GM12878 (cell line): ENCODE results near the gene CKAP5. TPM values are rescaled to one million over a fixed set of nuclear protein-coding genes. Genes with fewer than 3 reads are reported as not detected.

Experiments
- ATAC-seq: fragments of 200-7000 bp; cut with Tn5 transposase; 3 replicates; pipeline ENCODE4 v1.9.1; 2020; ENCODE audit warnings: mild to moderate bottlenecking, moderate library complexity
- BruUV-seq: library from RNA; stranded (reverse); fragments of 400-500 nt; replicated peaks from 2 replicates; lab custom pipeline; 2021; lab: Mats Ljungman, UMichigan
- CTCF ChIA-PET: fragments of 300-600 bp; sonication (Branson Sonifier 250); formaldehyde crosslinking; extraction: SDS; loops from one replicate; lab custom pipeline; 2021; ENCODE audit warnings: inconsistent platforms; lab: Yijun Ruan, JAX
- POLR2A ChIA-PET: fragments of 350-600 bp; formaldehyde crosslinking; extraction: SDS; loops from one replicate; lab custom pipeline; 2021; ENCODE audit warnings: inconsistent platforms; lab: Charles Lee
- RAD21 ChIA-PET: fragments of 300-600 bp; sonication (Branson Sonifier 250); formaldehyde crosslinking; loops from one replicate; lab custom pipeline; 2023; ENCODE audit warnings: antibody characterized with exemption; ENCODE audit not compliant: unreplicated experiment; lab: Charles Lee
- SMC1A ChIA-PET: fragments of 300-600 bp; sonication (Branson Sonifier 250); formaldehyde crosslinking; loops from one replicate; lab custom pipeline; 2023; ENCODE audit not compliant: unreplicated experiment, uncharacterized antibody; lab: Charles Lee
- DNase-seq: peaks from one replicate; pipeline ENCODE4 v3.0.0-alpha.2; 2011; ENCODE audit warnings: low read depth, low spot score
- FAIRE-seq: peaks from 3 replicates; lab custom pipeline; 2011; peaks lifted over from hg19 to GRCh38; lab: Jason Lieb, UNC
- H2AFZ ChIP-seq: 2 replicates; pipeline ENCODE4 v1.6.0; 2011; ENCODE audit warnings: low read depth, low read length, control low read depth; ENCODE audit not compliant: control insufficient read depth
- H3K27ac ChIP-seq: 2 replicates; pipeline ENCODE4 v1.5.1; 2011; ENCODE audit warnings: control low read depth; ENCODE audit not compliant: control insufficient read depth, insufficient read depth
- H3K27me3 ChIP-seq, 2 experiments: replicated peaks in 1 of 2; 2 replicates each; pipeline versions ENCODE4 v1.6.0 to v1.6.1; 2011; ENCODE audit warnings: low read length in 1 of 2; ENCODE audit not compliant: control insufficient read depth in 2 of 2, insufficient read depth in 2 of 2
- H3K36me3 ChIP-seq, 2 experiments: 2 replicates each; pipeline ENCODE4 v1.5.1; 2011; ENCODE audit warnings: low read length in 1 of 2; ENCODE audit not compliant: control insufficient read depth in 2 of 2, insufficient read depth in 2 of 2
- H3K4me1 ChIP-seq: 2 replicates; pipeline ENCODE4 v1.6.1; 2011; ENCODE audit warnings: mild to moderate bottlenecking, low read length, moderate library complexity, mixed read lengths; ENCODE audit not compliant: control insufficient read depth, insufficient read depth
- H3K4me2 ChIP-seq: 2 replicates; pipeline ENCODE4 v1.6.0; 2011; ENCODE audit warnings: control low read depth; ENCODE audit not compliant: control insufficient read depth, insufficient read depth
- H3K4me3 ChIP-seq: fragments of 200-600 bp; sonication (generic); 2 replicates; pipeline ENCODE4 v1.5.1; 2016
- H3K79me2 ChIP-seq: 2 replicates; pipeline ENCODE4 v1.6.0; 2011; ENCODE audit warnings: low read length; ENCODE audit not compliant: control insufficient read depth, insufficient read depth
- H3K9ac ChIP-seq: 2 replicates; pipeline ENCODE4 v1.8.0; 2011; ENCODE audit warnings: low read length, control low read depth, mixed read lengths; ENCODE audit not compliant: control insufficient read depth, insufficient read depth
- H3K9me3 ChIP-seq: replicated peaks from 3 replicates; pipeline ENCODE4 v1.5.1; 2011; ENCODE audit warnings: mild to moderate bottlenecking, low read length; ENCODE audit not compliant: control insufficient read depth, insufficient read depth
- H4K20me1 ChIP-seq: 2 replicates; pipeline ENCODE4 v1.6.0; 2011; ENCODE audit not compliant: control insufficient read depth, insufficient read depth
- CBX3 ChIP-seq: fragments of 200-600 bp; sonication (generic); IDR thresholded peaks from 2 replicates; pipeline ENCODE4 v1.6.1; 2016; ENCODE audit warnings: low read depth, borderline replicate concordance
- FOXK2 ChIP-seq: fragments of 450-650 bp; IDR thresholded peaks from 2 replicates; pipeline ENCODE4 v1.6.1; 2017; ENCODE audit warnings: mild to moderate bottlenecking, moderate library complexity
- FOXM1 ChIP-seq: IDR thresholded peaks from 2 replicates; pipeline ENCODE4 v1.6.1; 2012; ENCODE audit warnings: low read depth, mild to moderate bottlenecking, inconsistent platforms, low read length, moderate library complexity
- GABPA ChIP-seq: IDR thresholded peaks from 2 replicates; pipeline ENCODE4 v1.6.1; 2014; ENCODE audit warnings: antibody characterized with exemption, low read depth, mild to moderate bottlenecking, inconsistent platforms
- NFYB ChIP-seq: IDR thresholded peaks from 2 replicates; pipeline ENCODE4 v1.6.1; 2011; ENCODE audit warnings: low read depth, mild to moderate bottlenecking, low read length, improper control_type of control experiment, moderate library complexity; ENCODE audit not compliant: insufficient read depth
- PAX5 ChIP-seq: IDR thresholded peaks from 2 replicates; pipeline ENCODE4 v1.6.1; 2011; ENCODE audit warnings: low read depth, low read length, borderline replicate concordance
- PAX8 ChIP-seq: fragments of 450-650 bp; IDR thresholded peaks from 2 replicates; pipeline ENCODE4 v1.6.1; 2017; ENCODE audit warnings: mild to moderate bottlenecking, moderate library complexity
- RAD51 ChIP-seq: fragments of 450-650 bp; IDR thresholded peaks from 2 replicates; pipeline ENCODE4 v1.6.1; 2016; ENCODE audit warnings: moderate library complexity, mild to moderate bottlenecking, inconsistent platforms
- SP1 ChIP-seq: IDR thresholded peaks from one replicate; pipeline ENCODE4 v1.6.1; 2011; ENCODE audit warnings: low read depth, low read length
- STAT1 ChIP-seq: fragments of 450-650 bp; conservative IDR thresholded peaks from 2 replicates; pipeline ENCODE4 v1.6.1; 2014; ENCODE audit warnings: antibody characterized with exemption, mild to moderate bottlenecking
- TAF1 ChIP-seq: IDR thresholded peaks from 2 replicates; pipeline ENCODE4 v1.6.1; 2011; ENCODE audit warnings: mild to moderate bottlenecking, low read depth, low read length, borderline replicate concordance
- TARDBP ChIP-seq: IDR thresholded peaks from 2 replicates; pipeline ENCODE4 v1.6.1; 2016; ENCODE audit warnings: borderline replicate concordance
- YY1 ChIP-seq: IDR thresholded peaks from 2 replicates; pipeline ENCODE4 v1.6.1; 2011; ENCODE audit warnings: low read depth, mild to moderate bottlenecking, low read length
- ZNF24 ChIP-seq: fragments of 450-650 bp; IDR thresholded peaks from 2 replicates; pipeline ENCODE4 v1.6.1; 2017; ENCODE audit warnings: antibody characterized with exemption, mild to moderate bottlenecking
- ZSCAN29 ChIP-seq: fragments of 450-650 bp; IDR thresholded peaks from 2 replicates; pipeline ENCODE4 v1.6.1; 2017; ENCODE audit warnings: mild to moderate bottlenecking, moderate library complexity
- WGBS: methylation state at CpG from one replicate; pipeline ENCODE4 v1.1.6; 2016; ENCODE audit warnings: low lambda C conversion rate; ENCODE audit not compliant: insufficient replicate concordance, insufficient coverage; ENCODE audit errors: missing lambda C conversion rate; 5-methylcytosine and 5-hydroxymethylcytosine counted together
- in situ Hi-C: fragments of 300-500 bp; cut with MboI; formaldehyde crosslinking; loops from 9 replicates; pipeline ENCODE4 v1.14.3; 2018; ENCODE audit warnings: mixed read lengths
- intact Hi-C: fragments of 100-400 bp; cut with micrococcal nuclease; formaldehyde crosslinking; loops from one replicate; pipeline ENCODE4 v1.14.2; 2022; ENCODE audit not compliant: unreplicated experiment
- polyA plus RNA-seq, 11 experiments: library from polyadenylated mRNA; depleted of rRNA in 4 of 11; unstranded in 6 of 11; stranded (reverse) in 5 of 11; fragments of >200 nt; fragmentation: Nextera tagmentation in 4 of 11; fragmentation: Illumina TruSeq in 1 of 11; extraction: Ambion mirVana in 4 of 11; extraction: Trizol in 1 of 11; gene quantifications; 1 replicate in 1 of 11; 2 replicates in 10 of 11; pipeline versions ENCODE4 v1.2.1 to v1.2.3, GENCODE V29; 2011 to 2016; ENCODE audit warnings: inconsistent platforms in 2 of 11, missing spikeins in 2 of 11, low read depth in 1 of 11
- total RNA-seq, 4 experiments: library from RNA; depleted of rRNA in 3 of 4; stranded (reverse); fragments of >200 nt in 3 of 4; fragmentation: Illumina TruSeq in 1 of 4; extraction: Trizol in 1 of 4; gene quantifications; 2 replicates each; pipeline versions ENCODE4 v1.2.1 to v1.2.3, GENCODE V29; 2013 to 2021
- TF ChIP-seq, protein P1 (sequence below): fragments of 450-650 bp; IDR thresholded peaks from 2 replicates; pipeline ENCODE4 v1.6.1; 2017; ENCODE audit warnings: mild to moderate bottlenecking, low read depth, inconsistent platforms; ENCODE audit not compliant: poor library complexity, severe bottlenecking

The CKAP5 gene
- total and polyA plus RNA-seq, 10 of the 15 experiments (the other 5 are each of a cell fraction or from before 2014, with no cell fraction given) = 20.1 to 161 (median 79.8) TPM

DNA sequence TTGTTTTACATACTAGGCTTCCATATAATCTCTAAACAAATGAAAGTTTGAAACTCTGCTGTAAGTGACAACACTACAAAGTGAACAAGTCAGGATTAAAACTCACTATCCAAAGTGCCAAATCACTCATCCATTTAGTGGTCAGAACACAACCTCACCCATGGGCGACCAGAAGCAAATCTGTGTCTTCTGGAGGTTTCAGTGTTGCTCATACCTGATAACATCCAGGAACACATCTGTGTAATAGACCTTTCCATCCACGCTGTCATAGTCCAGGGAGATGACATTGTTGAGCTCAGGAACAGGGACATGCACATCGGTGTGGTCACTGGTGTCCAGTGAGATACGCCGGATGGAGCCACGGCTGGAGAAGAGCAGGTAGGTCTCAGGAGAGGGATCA is 28.5 kb upstream of the CKAP5 start (continued):
- TF ChIP-seq RAD51 = no peak
- TF ChIP-seq ZSCAN29 = no peak
- no peak for TF ChIP-seq YY1
- TF ChIP-seq GABPA = no peak

DNA sequence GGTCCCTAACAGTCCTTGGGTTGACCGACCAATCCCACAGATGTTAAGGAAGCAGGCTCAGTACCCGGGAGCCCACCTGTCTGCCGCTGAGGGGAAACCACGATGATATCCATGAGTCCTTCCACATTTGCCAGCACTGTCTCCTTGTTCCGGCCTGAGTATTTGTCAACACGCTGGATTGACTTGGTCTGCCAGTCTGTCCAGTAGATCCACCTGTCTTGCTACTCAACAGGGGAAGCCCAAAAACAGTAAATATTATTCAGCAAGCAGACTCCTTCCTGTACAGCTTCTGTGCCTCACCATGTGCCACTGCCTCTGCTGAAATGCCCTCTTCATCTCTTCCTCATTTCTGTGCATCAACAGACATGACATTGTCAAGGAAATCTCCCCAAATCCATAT is 22.8 kb upstream of the CKAP5 start:
- Histone ChIP-seq H3K4me1 (no peaks in the 10 kb centered on the region), H3K27ac (no peak overlapping the region), H3K79me2 (no peaks in the 10 kb centered on the region), H3K36me3 (no peaks in the 10 kb centered on the region), H3K27me3 (peaks cover 0 to 2% of the 10 kb centered on the region in 2 experiments; a peak in 1 of 4 replicates), H2AFZ (no peak overlapping the region), H4K20me1 (no peaks in the 10 kb centered on the region), H3K9me3 (no peaks in the 10 kb centered on the region), H3K4me2 (no peak overlapping the region), H3K4me3 (no peak overlapping the region), H3K9ac (no peak overlapping the region)
- SMC1A ChIA-PET = interaction anchor here (0.6 kb wide), 1 partner anchor 235 kb away, joined by 3 read pairs; no protein-coding TSS in a partner anchor
- ATAC-seq = no peak
- no peak for FAIRE-seq
- 67% methylated on average over 6 of the region's 6 CpGs for WGBS
- CTCF ChIA-PET = no interaction called here
- RAD21 ChIA-PET = no interaction called here
- POLR2A ChIA-PET = no interaction called here
- intact Hi-C loops = no loop called here
- BruUV-seq = no TSS peak
- no peak for TF ChIP-seq STAT1
- no peak for TF ChIP-seq NFYB
- no peak for TF ChIP-seq TARDBP
- TF ChIP-seq PAX8 = no peak
- TF ChIP-seq FOXK2 = no peak
- TF ChIP-seq, protein P1, sequence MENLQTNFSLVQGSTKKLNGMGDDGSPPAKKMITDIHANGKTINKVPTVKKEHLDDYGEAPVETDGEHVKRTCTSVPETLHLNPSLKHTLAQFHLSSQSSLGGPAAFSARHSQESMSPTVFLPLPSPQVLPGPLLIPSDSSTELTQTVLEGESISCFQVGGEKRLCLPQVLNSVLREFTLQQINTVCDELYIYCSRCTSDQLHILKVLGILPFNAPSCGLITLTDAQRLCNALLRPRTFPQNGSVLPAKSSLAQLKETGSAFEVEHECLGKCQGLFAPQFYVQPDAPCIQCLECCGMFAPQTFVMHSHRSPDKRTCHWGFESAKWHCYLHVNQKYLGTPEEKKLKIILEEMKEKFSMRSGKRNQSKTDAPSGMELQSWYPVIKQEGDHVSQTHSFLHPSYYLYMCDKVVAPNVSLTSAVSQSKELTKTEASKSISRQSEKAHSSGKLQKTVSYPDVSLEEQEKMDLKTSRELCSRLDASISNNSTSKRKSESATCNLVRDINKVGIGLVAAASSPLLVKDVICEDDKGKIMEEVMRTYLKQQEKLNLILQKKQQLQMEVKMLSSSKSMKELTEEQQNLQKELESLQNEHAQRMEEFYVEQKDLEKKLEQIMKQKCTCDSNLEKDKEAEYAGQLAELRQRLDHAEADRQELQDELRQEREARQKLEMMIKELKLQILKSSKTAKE = no peak
- TF ChIP-seq TAF1 = no peak
- TF ChIP-seq ZNF24 = no peak
- TF ChIP-seq FOXM1 = no peak
- no peak for TF ChIP-seq PAX5
- TF ChIP-seq CBX3 = no peak
- TF ChIP-seq SP1 = no peak
- no peak for DNase-seq
- in situ Hi-C loops = no loop called here
